Occipital lobe (tissue), 2 donors: ENCODE data around the gene TLR2. TPM values are rescaled to one million over a fixed set of nuclear protein-coding genes. Genes with fewer than 3 reads are reported as not detected.

Experiments used
- DNase-seq: peaks from one replicate; lab custom pipeline; 2025; lab: John Stamatoyannopoulos, UW
- total RNA-seq: library from RNA; depleted of rRNA; stranded (reverse); fragments of >200 nt; gene quantifications from one replicate; pipeline ENCODE4 v1.2.3, GENCODE V29; 2014

Gene TLR2
- total RNA-seq, 1 donor from 2014 or later: 1.6 TPM

- no peak for DNase-seq
These were observed 45.8 kb downstream of the TLR2 start for GRCh38 chr4:153729895-153730294.

DNA sequence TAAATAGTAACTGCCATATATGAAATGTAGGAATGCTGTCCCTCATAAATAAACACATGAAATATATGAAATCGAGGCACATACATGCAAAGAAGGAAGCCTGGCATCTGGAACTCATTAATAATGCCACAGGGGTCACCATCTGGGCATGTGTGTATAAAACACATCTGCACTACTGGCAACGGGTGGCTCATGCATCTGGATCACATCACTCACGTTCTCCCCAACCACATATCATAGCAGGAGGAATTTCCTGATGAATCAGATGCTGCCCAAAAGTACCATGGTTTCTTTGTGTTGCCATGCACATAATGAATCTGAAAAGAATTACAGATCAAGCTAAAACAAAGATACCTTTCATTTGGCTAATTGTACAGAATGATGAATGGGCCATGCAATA lies 47.2 kb downstream of the TLR2 start:
- no peak for DNase-seq

GRCh38 chr4:153733751-153734448 lies 49.8 kb downstream of the TLR2 start:
- no peak for DNase-seq

DNA sequence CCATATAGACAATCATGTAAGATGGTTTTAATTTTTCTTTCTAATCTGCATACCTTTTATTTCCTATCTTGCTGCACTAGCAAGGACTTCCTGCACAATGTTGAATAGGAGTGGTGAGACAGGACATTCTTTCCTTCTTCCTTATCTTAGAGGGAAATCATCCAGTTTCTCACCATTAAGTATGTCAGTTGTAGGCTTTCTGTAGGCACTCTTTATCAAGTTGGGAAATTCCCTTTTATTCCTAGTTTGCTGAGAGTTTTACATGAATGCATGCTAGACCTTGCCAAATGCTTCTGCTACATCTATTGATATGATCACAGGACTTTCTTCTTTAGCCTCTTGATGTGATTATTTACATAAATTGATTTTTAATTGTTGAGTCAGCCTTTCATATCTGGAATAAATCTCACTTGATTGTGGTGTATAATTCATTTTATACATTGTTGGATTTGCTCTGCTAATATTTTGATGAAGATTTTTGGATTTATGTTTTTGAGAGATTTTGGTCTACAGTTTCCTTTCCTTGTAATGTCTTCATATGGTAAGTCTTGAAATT lies 51.9 kb downstream of the TLR2 start:
- DNase-seq: no peak

- no peak for DNase-seq
These were observed 57.5 kb downstream of the TLR2 start for GRCh38 chr4:153741541-153741940.

DNA sequence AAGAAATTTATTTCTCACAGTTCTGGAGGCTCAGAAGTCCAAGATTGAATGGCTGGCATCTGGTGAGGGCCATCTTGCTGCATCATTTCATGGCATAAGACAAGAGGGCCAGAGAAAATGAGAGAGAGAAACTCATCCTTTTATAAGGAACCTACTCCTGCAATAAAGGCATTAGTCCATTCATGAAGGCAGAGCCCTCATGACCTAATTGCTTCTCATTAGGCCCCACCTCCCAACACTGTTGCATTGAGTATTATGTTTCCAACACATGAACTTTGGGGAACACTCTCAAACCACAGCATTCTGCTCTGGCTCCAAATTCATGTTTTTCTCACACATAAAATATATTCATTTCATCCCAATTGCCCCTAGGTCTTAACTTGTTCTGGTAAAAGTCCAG lies 61.6 kb downstream of the TLR2 start:
- no peak for DNase-seq

- DNase-seq: no peak
These were observed 63.4 kb downstream of the TLR2 start for GRCh38 chr4:153747406-153747955.

GRCh38 chr4:153748378-153748777 lies 64.3 kb downstream of the TLR2 start:
- peak; percentile 6 for DNase-seq

DNA sequence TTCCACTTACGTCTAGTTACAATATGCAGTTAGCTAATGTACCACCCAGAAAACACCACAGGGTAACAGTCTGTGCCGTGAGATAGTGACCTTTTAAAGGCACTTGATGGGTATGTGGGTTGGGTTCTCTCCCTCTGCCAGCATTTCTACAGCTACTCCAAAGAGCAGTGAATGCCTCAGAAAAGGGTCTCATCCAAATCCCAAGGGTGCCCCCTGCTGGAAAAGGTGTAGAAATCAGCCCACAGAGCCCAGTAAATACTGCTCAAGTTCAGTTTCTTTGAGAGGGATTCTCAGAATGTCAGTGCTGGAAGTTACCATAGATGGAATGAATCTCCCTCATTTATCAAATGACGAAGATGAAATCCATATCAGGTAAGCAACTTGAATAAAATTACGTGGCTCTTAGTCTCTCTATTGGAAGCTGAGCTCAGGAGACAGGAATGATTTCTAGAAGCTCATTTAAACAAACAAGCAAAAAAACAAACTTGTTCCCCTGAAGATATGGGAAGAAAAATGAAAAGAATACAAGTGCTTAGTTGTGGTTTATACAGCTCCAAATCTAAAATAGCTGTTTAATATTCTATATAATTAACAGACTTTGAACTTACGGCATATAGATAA lies 66.2 kb downstream of the TLR2 start:
- DNase-seq: peak; percentile 49

DNA sequence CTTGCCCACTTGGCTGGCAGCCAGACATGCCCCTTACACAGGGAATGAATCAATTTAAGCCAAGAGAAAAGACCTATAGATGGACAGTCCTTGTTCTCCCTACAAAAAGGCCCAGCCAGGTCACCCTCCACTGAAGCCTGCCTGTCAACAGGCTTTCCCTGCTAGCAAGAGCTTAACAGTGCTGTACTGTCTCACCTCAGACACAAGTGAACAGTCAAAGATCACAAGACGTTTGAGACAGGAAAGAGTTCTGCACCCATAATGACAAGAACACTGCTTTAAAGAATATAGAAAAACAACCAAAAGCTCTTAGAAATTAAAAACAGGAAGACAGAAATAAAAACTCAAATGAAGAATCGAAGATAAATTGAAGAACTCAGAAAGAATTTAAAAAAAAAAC lies 71.1 kb downstream of the TLR2 start:
- DNase-seq: no peak

Other genes starting within 250 kb of the TLR2 start
- gene TMEM131L, start 217.9 kb upstream of the TLR2 start, total RNA-seq: 48.7 TPM
- gene RNF175, start 75.7 kb downstream of the TLR2 start, total RNA-seq: 26.7 TPM
- gene SFRP2, start 104.8 kb downstream of the TLR2 start, total RNA-seq: 1.1 TPM